GM23338 (cell line): Measurements from ENCODE around the gene PPARD. TPM values are rescaled to one million over a fixed set of nuclear protein-coding genes. Genes with fewer than 3 reads are reported as not detected.

Experiments
- ATAC-seq: fragments of 200-7000 bp; cut with Tn5 transposase; 3 replicates; pipeline ENCODE4 v1.9.1; 2020
- DNase-seq: peaks from one replicate; pipeline ENCODE4 v3.0.0-alpha.2; 2015; ENCODE audit warnings: low spot score
- H2AFZ ChIP-seq: fragments of 200-600 bp; sonication (generic); 2 replicates; pipeline ENCODE4 v1.8.0; 2016; ENCODE audit warnings: antibody characterized with exemption, mild to moderate bottlenecking, moderate library complexity
- H3F3A ChIP-seq: fragments of 200-600 bp; sonication (generic); replicated peaks from 2 replicates; pipeline ENCODE4 v1.8.0; 2017; ENCODE audit warnings: antibody characterized with exemption, mixed run types, low read depth
- H3K27ac ChIP-seq: fragments of 200-600 bp; sonication (generic); 2 replicates; pipeline ENCODE4 v1.6.1; 2016; ENCODE audit warnings: low read depth
- H3K27me3 ChIP-seq: fragments of 200-600 bp; sonication (generic); 2 replicates; pipeline ENCODE4 v1.8.0; 2016; ENCODE audit warnings: mild to moderate bottlenecking, mixed run types, moderate library complexity; ENCODE audit not compliant: insufficient read depth
- H3K36me3 ChIP-seq: fragments of 200-600 bp; sonication (generic); 2 replicates; pipeline ENCODE4 v1.8.0; 2016; ENCODE audit warnings: mild to moderate bottlenecking; ENCODE audit not compliant: insufficient read depth
- H3K4me1 ChIP-seq: fragments of 200-600 bp; sonication (generic); 2 replicates; pipeline ENCODE4 v1.8.0; 2016; ENCODE audit warnings: mild to moderate bottlenecking, moderate library complexity; ENCODE audit not compliant: insufficient read depth
- H3K4me2 ChIP-seq: fragments of 200-600 bp; sonication (generic); 2 replicates; pipeline ENCODE4 v1.7.1; 2017; ENCODE audit warnings: mixed run types
- H3K4me3 ChIP-seq: fragments of 200-600 bp; sonication (generic); 2 replicates; pipeline ENCODE4 v1.6.1; 2016; ENCODE audit warnings: mixed run types
- H3K79me2 ChIP-seq: fragments of 200-600 bp; sonication (generic); replicated peaks from 2 replicates; pipeline ENCODE4 v1.8.0; 2017; ENCODE audit warnings: mild to moderate bottlenecking; ENCODE audit not compliant: insufficient read depth
- H3K9me2 ChIP-seq: fragments of 200-600 bp; sonication (generic); 2 replicates; pipeline ENCODE4 v1.8.0; 2017; ENCODE audit not compliant: insufficient read depth
- H4K20me1 ChIP-seq: fragments of 200-600 bp; sonication (generic); replicated peaks from 2 replicates; pipeline ENCODE4 v1.8.0; 2017; ENCODE audit warnings: mild to moderate bottlenecking; ENCODE audit not compliant: insufficient read depth
- H3K27ac Mint-ChIP-seq: 2 replicates; pipeline ENCODE4 v1.8.0; 2020; ENCODE audit warnings: inconsistent platforms, mild to moderate bottlenecking, moderate library complexity, mixed read lengths
- H3K27me3 Mint-ChIP-seq: 3 replicates; pipeline ENCODE4 v1.8.0; 2022; ENCODE audit warnings: low read depth, mild to moderate bottlenecking, moderate library complexity, mixed read lengths, inconsistent platforms; ENCODE audit not compliant: insufficient read depth, poor library complexity
- H3K36me3 Mint-ChIP-seq: 3 replicates; pipeline ENCODE4 v1.8.0; 2021; ENCODE audit warnings: low read depth, mild to moderate bottlenecking, inconsistent platforms, moderate library complexity, mixed read lengths
- H3K4me1 Mint-ChIP-seq: 3 replicates; pipeline ENCODE4 v1.8.0; 2020; ENCODE audit warnings: mild to moderate bottlenecking, inconsistent platforms, mixed read lengths
- H3K4me3 Mint-ChIP-seq: 3 replicates; pipeline ENCODE4 v1.8.0; 2021; ENCODE audit warnings: moderate library complexity, mild to moderate bottlenecking, inconsistent platforms, mixed read lengths
- H3K9me3 Mint-ChIP-seq: 3 replicates; pipeline ENCODE4 v1.8.0; 2020; ENCODE audit warnings: moderate library complexity, mild to moderate bottlenecking, inconsistent platforms, mixed read lengths
- EZH2 ChIP-seq: fragments of 200-600 bp; sonication (generic); IDR thresholded peaks from one replicate; pipeline ENCODE4 v1.8.0; 2017; ENCODE audit warnings: antibody characterized with exemption, mild to moderate bottlenecking, low read depth; ENCODE audit not compliant: unreplicated experiment
- EZH2phosphoT487 ChIP-seq: fragments of 200-600 bp; sonication (generic); IDR thresholded peaks from one replicate; pipeline ENCODE4 v1.8.1; 2018; ENCODE audit warnings: antibody characterized with exemption; ENCODE audit not compliant: unreplicated experiment
- JUNB ChIP-seq: IDR thresholded peaks from one replicate; pipeline ENCODE4 v1.6.1; 2016; ENCODE audit warnings: antibody characterized with exemption; ENCODE audit not compliant: unreplicated experiment
- NANOG ChIP-seq: IDR thresholded peaks from 2 replicates; pipeline ENCODE4 v1.6.1; 2016; ENCODE audit warnings: antibody characterized with exemption, borderline replicate concordance
- POLR2AphosphoS5 ChIP-seq: IDR thresholded peaks from 2 replicates; pipeline ENCODE4 v1.6.1; 2016; ENCODE audit warnings: antibody characterized with exemption, low read depth
- STAT1 ChIP-seq: IDR thresholded peaks from one replicate; pipeline ENCODE4 v1.6.1; 2016; ENCODE audit warnings: antibody characterized with exemption; ENCODE audit not compliant: unreplicated experiment
- ZNF114 ChIP-seq: fragments of 250-450 bp; sonication (Bioruptor Pico); IDR thresholded peaks from 2 replicates; pipeline ENCODE4 v1.5.0; 2020; ENCODE audit warnings: mild to moderate bottlenecking, moderate library complexity
- ZNF331 ChIP-seq: fragments of 250-450 bp; sonication (Bioruptor Pico); IDR thresholded peaks from 2 replicates; pipeline ENCODE4 v1.5.0; 2020; ENCODE audit warnings: low read depth, mild to moderate bottlenecking, moderate library complexity
- polyA plus RNA-seq: library from polyadenylated mRNA; unstranded; fragments of >200 nt; fragmentation: Nextera tagmentation; extraction: Ambion mirVana; gene quantifications from 2 replicates; pipeline ENCODE4 v1.2.1, GENCODE V29; 2016
- total RNA-seq: library from RNA; depleted of rRNA; stranded (reverse); fragments of >200 nt; shearing (Covaris generic); gene quantifications from 2 replicates; pipeline ENCODE4 v1.2.3, GENCODE V29; 2014
- TF ChIP-seq, protein P1 (sequence below): fragments of 250-450 bp; sonication (Bioruptor Pico); IDR thresholded peaks from 2 replicates; pipeline ENCODE4 v1.5.0; 2020; ENCODE audit warnings: mild to moderate bottlenecking, moderate library complexity
- TF ChIP-seq, protein P2 (sequence below): IDR thresholded peaks from one replicate; pipeline ENCODE4 v1.6.1; 2018; ENCODE audit warnings: antibody characterized with exemption; ENCODE audit not compliant: unreplicated experiment
- TF ChIP-seq, protein P3 (sequence below): IDR thresholded peaks from 2 replicates; pipeline ENCODE4 v1.6.1; 2016; ENCODE audit warnings: antibody characterized with exemption

The PPARD gene
- total and polyA plus RNA-seq, 2 experiments from 2014 or later, result 5.1 to 9.7 TPM

DNA sequence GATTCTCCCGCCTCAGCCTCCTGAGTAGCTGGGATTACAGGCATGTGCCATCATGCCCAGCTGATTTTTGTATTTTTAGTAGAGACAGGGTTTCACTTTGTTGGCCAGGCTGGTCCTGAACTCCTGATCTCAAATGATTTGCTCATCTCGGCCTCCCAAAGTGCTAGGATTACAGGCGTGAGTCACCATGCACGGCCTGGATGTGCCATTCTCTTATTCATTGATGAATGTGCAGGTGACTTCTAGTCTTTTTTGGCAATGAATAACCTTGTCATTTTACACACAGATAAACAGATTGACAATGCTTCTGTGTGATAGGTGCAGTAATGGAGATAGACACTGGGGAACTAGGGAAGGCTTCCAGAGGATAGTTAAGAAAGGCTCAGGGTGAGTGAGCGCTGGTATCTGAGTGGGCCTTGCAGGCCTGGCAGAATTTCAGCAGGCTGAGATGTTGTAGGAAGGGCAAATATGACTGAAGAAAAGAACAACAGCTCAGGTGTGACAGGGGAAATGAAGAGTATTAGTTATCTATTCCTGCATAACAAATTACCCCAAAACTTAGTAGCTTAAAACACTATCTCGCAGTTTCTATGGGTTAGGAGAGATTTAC is 23.3 kb downstream of the PPARD start:
- no peak overlapping the region for H3K4me3 Mint-ChIP-seq
- no peaks in the 10 kb centered on the region for H3K9me3 Mint-ChIP-seq
- peaks cover 3% of the 10 kb centered on the region for H3K27me3 Mint-ChIP-seq
- no peak for TF ChIP-seq EZH2phosphoT487
- TF ChIP-seq, protein P1, sequence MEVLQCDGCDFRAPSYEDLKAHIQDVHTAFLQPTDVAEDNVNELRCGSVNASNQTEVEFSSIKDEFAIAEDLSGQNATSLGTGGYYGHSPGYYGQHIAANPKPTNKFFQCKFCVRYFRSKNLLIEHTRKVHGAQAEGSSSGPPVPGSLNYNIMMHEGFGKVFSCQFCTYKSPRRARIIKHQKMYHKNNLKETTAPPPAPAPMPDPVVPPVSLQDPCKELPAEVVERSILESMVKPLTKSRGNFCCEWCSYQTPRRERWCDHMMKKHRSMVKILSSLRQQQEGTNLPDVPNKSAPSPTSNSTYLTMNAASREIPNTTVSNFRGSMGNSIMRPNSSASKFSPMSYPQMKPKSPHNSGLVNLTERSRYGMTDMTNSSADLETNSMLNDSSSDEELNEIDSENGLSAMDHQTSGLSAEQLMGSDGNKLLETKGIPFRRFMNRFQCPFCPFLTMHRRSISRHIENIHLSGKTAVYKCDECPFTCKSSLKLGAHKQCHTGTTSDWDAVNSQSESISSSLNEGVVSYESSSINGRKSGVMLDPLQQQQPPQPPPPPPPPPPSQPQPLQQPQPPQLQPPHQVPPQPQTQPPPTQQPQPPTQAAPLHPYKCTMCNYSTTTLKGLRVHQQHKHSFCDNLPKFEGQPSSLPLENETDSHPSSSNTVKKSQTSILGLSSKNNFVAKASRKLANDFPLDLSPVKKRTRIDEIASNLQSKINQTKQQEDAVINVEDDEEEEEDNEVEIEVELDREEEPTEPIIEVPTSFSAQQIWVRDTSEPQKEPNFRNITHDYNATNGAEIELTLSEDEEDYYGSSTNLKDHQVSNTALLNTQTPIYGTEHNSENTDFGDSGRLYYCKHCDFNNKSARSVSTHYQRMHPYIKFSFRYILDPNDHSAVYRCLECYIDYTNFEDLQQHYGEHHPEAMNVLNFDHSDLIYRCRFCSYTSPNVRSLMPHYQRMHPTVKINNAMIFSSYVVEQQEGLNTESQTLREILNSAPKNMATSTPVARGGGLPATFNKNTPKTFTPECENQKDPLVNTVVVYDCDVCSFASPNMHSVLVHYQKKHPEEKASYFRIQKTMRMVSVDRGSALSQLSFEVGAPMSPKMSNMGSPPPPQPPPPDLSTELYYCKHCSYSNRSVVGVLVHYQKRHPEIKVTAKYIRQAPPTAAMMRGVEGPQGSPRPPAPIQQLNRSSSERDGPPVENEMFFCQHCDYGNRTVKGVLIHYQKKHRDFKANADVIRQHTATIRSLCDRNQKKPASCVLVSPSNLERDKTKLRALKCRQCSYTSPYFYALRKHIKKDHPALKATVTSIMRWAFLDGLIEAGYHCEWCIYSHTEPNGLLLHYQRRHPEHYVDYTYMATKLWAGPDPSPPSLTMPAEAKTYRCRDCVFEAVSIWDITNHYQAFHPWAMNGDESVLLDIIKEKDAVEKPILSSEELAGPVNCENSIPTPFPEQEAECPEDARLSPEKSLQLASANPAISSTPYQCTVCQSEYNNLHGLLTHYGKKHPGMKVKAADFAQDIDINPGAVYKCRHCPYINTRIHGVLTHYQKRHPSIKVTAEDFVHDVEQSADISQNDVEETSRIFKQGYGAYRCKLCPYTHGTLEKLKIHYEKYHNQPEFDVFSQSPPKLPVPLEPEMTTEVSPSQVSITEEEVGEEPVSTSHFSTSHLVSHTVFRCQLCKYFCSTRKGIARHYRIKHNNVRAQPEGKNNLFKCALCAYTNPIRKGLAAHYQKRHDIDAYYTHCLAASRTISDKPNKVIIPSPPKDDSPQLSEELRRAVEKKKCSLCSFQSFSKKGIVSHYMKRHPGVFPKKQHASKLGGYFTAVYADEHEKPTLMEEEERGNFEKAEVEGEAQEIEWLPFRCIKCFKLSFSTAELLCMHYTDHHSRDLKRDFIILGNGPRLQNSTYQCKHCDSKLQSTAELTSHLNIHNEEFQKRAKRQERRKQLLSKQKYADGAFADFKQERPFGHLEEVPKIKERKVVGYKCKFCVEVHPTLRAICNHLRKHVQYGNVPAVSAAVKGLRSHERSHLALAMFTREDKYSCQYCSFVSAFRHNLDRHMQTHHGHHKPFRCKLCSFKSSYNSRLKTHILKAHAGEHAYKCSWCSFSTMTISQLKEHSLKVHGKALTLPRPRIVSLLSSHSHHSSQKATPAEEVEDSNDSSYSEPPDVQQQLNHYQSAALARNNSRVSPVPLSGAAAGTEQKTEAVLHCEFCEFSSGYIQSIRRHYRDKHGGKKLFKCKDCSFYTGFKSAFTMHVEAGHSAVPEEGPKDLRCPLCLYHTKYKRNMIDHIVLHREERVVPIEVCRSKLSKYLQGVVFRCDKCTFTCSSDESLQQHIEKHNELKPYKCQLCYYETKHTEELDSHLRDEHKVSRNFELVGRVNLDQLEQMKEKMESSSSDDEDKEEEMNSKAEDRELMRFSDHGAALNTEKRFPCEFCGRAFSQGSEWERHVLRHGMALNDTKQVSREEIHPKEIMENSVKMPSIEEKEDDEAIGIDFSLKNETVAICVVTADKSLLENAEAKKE (CRISPR knock-in tag), result no peak
- no peak for TF ChIP-seq EZH2
- no peak for TF ChIP-seq ZNF331 (CRISPR knock-in tag)
- no peak for ATAC-seq
- H3K4me2 ChIP-seq, result no peak overlapping the region
- 0 out of 2 replicates have a peak, but pooled peaks cover 3% of the 10 kb centered on the region for H4K20me1 ChIP-seq
- H3K36me3 ChIP-seq, result no peaks in the 10 kb centered on the region
- H3F3A ChIP-seq, result no peaks in the 10 kb centered on the region
- no peak overlapping the region for H2AFZ ChIP-seq
- H3K79me2 ChIP-seq, result no peaks in the 10 kb centered on the region; the same call in 1 of the 2 replicates
- peaks cover 26% of the 10 kb centered on the region for H3K4me1 Mint-ChIP-seq
- no peak for DNase-seq
- no peak overlapping the region for H3K4me3 ChIP-seq
- H3K27ac Mint-ChIP-seq, result no peak overlapping the region; the same call in 1 of the 2 replicates
- no peaks in the 10 kb centered on the region for H3K27me3 ChIP-seq
- H3K36me3 Mint-ChIP-seq, result no peaks in the 10 kb centered on the region
- no peaks in the 10 kb centered on the region for H3K9me2 ChIP-seq
- H3K4me1 ChIP-seq, result peaks cover 15% of the 10 kb centered on the region; the same call in 1 of the 2 replicates
- no peak overlapping the region for H3K27ac ChIP-seq

DNA sequence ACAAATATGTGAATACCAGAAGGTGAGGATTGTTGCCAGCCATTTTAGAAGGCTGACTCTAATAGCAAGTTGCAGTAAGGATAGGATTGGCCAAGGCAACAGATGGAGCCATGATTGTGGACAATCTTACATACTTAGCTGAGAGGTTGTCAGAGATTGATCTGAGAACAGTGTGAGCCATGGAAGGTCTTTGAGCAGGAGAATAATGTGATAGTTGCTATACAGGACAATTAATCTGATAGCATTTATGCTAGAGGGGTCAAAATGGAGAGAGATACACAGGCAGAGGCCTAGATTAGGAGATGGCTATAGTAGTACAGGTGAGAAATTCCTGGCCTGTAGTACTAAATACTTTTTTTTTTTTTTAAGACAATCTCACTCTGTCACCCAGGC is 23.8 kb downstream of the PPARD start:
- ATAC-seq, result no peak
- no peaks in the 10 kb centered on the region for H3K27me3 ChIP-seq
- H3K4me2 ChIP-seq, result no peak overlapping the region
- Mint-ChIP-seq H3K36me3 (no peaks in the 10 kb centered on the region), H3K4me1 (peaks cover 25% of the 10 kb centered on the region), H3K9me3 (no peaks in the 10 kb centered on the region), H3K4me3 (no peak overlapping the region), H3K27me3 (peaks cover 3% of the 10 kb centered on the region), H3K27ac (no peak overlapping the region)
- no peaks in the 10 kb centered on the region; the same call in 1 of the 2 replicates for H3K79me2 ChIP-seq
- H2AFZ ChIP-seq, result no peak overlapping the region
- peaks cover 11% of the 10 kb centered on the region; the same call in 1 of the 2 replicates for H3K4me1 ChIP-seq
- H4K20me1 ChIP-seq, result 0 out of 2 replicates have a peak, but pooled peaks cover 3% of the 10 kb centered on the region
- H3K9me2 ChIP-seq, result no peaks in the 10 kb centered on the region
- no peaks in the 10 kb centered on the region for H3K36me3 ChIP-seq
- no peak overlapping the region for H3K4me3 ChIP-seq
- no peak for DNase-seq
- no peak overlapping the region for H3K27ac ChIP-seq
- H3F3A ChIP-seq, result no peaks in the 10 kb centered on the region
- no peak for TF ChIP-seq ZNF114 (CRISPR knock-in tag)
- no peak for TF ChIP-seq NANOG
- TF ChIP-seq POLR2AphosphoS5, result no peak
- TF ChIP-seq ZNF331 (CRISPR knock-in tag), result no peak
- TF ChIP-seq STAT1, result no peak
- TF ChIP-seq, protein P2, sequence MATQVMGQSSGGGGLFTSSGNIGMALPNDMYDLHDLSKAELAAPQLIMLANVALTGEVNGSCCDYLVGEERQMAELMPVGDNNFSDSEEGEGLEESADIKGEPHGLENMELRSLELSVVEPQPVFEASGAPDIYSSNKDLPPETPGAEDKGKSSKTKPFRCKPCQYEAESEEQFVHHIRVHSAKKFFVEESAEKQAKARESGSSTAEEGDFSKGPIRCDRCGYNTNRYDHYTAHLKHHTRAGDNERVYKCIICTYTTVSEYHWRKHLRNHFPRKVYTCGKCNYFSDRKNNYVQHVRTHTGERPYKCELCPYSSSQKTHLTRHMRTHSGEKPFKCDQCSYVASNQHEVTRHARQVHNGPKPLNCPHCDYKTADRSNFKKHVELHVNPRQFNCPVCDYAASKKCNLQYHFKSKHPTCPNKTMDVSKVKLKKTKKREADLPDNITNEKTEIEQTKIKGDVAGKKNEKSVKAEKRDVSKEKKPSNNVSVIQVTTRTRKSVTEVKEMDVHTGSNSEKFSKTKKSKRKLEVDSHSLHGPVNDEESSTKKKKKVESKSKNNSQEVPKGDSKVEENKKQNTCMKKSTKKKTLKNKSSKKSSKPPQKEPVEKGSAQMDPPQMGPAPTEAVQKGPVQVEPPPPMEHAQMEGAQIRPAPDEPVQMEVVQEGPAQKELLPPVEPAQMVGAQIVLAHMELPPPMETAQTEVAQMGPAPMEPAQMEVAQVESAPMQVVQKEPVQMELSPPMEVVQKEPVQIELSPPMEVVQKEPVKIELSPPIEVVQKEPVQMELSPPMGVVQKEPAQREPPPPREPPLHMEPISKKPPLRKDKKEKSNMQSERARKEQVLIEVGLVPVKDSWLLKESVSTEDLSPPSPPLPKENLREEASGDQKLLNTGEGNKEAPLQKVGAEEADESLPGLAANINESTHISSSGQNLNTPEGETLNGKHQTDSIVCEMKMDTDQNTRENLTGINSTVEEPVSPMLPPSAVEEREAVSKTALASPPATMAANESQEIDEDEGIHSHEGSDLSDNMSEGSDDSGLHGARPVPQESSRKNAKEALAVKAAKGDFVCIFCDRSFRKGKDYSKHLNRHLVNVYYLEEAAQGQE, result no peak
- TF ChIP-seq, protein P3, sequence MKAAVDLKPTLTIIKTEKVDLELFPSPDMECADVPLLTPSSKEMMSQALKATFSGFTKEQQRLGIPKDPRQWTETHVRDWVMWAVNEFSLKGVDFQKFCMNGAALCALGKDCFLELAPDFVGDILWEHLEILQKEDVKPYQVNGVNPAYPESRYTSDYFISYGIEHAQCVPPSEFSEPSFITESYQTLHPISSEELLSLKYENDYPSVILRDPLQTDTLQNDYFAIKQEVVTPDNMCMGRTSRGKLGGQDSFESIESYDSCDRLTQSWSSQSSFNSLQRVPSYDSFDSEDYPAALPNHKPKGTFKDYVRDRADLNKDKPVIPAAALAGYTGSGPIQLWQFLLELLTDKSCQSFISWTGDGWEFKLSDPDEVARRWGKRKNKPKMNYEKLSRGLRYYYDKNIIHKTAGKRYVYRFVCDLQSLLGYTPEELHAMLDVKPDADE, result no peak
- TF ChIP-seq JUNB, result no peak
